ENCODE data around the gene ARVCF.

Gene ARVCF

DNA sequence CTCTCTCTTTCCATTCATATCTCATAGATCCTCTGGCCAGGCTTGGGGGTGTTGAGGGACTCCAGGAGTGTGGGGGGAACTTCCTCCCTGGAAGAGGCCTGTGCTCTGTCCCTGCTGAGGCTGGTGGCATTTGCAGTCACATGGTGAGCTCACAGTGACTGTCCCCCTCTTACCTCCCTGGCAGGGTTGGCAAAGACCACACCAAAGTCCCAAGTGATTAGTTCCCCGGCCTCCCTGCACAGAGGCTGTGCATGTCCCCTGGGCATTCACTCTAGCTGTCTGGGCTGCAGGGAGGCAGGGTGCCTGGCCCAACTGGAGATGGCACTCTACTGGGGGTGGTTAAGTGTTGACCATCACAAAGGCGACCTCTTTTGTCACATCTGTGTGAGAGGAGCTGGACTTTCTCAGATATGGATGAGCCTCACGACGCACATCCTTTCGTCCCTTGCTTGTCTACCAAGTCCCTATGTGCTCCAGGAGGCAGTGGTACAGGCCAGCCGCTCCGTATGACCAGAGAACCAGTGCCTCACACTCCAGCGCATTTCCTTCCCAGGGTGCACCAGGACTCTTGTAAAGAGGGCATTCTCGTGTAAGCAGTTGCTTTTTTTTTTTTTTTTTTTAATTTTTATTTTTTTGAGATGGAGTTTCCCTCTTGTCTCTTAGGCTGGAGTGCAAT is 13.1 kb upstream of the ARVCF start:
- DNase-seq (ENCODE audit: low spot score), result no peak

GRCh38 chr22:20028855-20029549 is 12.4 kb upstream of the ARVCF start:
- no peak for DNase-seq (ENCODE audit: low spot score)

DNA sequence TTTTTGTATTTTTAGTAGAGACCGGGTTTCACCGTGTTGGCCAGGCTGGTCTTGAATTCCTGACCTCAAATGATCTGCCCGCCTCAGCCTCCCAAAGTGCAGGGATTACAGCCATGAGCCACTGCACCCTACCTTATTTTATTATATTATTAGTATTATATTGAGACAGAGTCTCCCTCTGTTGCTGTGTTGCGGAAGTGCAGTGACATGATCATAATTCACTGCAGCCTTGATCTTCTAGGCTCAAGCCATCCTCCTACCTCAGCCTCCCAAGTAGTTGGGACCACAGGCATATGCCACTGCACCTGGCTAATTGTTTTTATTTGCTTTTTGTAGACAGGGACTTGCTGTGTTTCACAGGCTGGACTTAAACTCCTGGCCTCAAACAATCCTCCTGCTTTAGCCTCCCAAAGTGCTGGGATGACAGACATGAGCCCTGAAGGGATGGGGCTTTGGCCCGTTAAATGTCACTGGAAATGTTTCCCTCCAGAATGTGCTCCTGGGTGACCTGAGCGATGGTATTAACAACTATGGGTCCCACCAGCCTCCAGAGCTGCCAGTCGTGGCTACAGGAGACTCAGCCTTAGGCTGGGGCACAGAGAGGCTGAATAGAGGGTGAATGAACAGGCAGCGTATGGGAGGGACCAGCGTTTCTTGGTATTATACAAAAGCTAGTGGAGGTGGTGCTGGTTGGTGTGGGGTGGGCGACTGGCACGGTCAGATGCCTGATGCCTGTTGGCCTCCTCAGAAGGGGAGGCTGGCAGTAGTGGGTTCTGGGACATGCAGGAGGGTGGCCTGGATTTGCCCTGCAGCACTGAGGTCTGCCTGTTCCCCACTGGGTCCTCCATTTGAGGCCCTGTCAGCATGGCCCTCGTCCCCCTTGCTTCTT is 11.6 kb upstream of the ARVCF start:
- DNase-seq (ENCODE audit: low spot score), result no peak

- DNase-seq (ENCODE audit: low spot score), result no peak
Measured at GRCh38 chr22:20026996-20027601, 10.5 kb upstream of the ARVCF start.

- no peak for DNase-seq (ENCODE audit: low spot score)
Measured at GRCh38 chr22:20026204-20026908, 9.7 kb upstream of the ARVCF start.

DNA sequence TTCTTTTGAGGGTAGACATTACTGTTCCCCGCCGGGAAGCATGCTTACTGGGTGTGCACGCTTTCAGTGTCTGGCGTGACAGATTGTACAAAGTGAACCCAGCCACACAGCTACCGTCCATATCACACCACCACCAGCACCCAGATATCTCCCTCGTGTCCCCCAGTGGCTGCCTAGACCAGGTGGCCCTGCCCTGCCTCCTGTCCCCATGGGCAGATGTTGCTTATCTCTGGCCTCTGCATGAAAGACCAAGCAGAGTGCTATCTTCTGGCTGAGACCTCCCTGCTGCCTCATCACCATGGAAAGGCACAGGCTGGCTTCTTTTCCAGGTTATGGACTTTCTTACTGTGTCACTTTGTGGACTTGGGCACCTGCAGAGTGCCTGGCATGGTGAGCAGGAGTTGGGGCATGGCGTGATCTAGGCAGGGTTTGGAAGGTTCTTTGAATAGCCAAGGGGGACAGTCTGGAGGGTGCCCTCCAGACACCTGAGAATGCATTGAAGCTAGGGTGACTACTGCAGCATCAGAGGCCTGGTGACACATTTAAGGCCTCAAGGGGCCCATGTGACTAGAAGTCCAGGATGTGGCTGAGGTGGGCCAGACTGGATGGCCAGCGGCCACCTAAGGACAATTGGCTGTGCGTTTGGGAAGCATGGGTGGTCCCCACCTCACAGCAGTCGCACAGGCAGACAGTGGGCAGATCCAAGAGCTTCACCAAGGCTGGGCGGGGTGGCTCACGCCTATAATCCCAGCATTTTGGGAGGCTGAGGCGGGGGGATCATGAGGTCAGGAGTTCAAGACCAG is 9.0 kb upstream of the ARVCF start:
- DNase-seq (ENCODE audit: low spot score), result no peak

- no peak for DNase-seq (ENCODE audit: low spot score)
Measured at GRCh38 chr22:20024650-20025397, 8.2 kb upstream of the ARVCF start.

DNA sequence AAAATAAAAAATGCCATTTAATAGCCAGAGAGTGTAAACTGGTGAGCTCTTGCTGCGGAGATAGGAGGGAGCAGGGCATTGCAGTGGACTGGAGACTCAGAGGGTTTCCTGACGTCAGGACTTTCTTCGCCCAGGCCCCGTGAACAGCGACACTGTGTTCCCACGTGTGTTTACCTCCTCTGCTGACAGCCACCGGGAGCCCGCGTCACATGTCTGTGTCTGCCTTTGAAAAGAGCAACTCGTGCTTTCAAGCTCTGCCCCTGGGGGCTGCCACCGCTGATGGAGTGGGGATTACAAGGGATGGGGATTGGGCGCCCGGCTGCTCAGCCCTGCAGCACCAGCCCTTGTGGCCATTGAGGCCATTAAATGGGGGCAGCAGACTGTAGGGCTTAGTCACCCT is 7.6 kb upstream of the ARVCF start:
- no peak for DNase-seq (ENCODE audit: low spot score)

GRCh38 chr22:20022978-20023613 is 6.5 kb upstream of the ARVCF start:
- DNase-seq (ENCODE audit: low spot score), result no peak

- no peak for DNase-seq (ENCODE audit: low spot score)
Measured at GRCh38 chr22:20022231-20022977, 5.8 kb upstream of the ARVCF start.

GRCh38 chr22:20021196-20022181 is 4.9 kb upstream of the ARVCF start:
- no peak for DNase-seq (ENCODE audit: low spot score)

GRCh38 chr22:20020533-20021195 is 4.0 kb upstream of the ARVCF start, which contains the start of gene TANGO2:
TANGO2 (plus strand) TSS chr22:20021110; CDS start chr22:20036799, 15,689 bp downstream.
- peak; percentile 95 for DNase-seq (ENCODE audit: low spot score)

DNA sequence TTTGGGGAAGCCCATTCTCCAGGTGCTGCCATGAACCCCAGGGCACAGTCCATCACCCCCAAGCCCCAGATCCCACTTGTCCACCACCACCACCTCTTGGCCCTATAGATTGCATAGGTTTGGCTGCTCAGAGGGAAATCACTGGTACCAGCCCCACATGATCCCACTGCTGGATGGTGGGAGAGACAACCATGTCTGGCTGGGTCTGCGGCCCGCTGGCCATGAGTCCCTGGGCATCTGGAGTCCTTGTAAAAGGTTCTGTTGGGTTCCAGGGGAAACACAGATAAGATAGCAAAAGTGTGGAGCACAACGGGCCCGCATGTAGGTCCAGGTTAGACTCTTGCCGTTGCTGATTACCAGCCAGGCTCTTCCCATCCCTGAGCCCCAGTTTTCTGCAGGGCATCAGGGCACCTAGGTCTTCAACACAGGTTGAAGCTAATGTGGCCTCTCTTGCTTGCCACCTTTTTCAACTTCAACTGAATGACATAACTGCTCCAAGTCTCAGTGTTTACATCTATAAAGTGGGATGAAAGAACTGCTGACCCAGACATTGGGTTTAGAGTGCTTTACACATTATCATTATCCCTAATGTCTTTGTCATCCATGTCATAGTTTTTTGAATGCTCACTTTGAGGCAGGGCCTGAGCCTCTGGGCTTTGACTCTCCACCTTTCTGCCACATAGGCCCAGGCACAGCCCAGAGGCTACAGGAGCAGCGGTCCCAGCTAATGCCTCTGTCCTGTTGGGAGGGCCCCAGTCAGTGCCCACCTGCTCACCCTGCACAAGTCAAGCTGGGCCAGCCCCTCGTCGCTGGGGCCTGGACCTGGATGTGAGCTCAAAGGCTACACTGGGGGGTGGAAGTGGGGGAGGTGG is 3.3 kb upstream of the ARVCF start:
- no peak for DNase-seq (ENCODE audit: low spot score)

DNA sequence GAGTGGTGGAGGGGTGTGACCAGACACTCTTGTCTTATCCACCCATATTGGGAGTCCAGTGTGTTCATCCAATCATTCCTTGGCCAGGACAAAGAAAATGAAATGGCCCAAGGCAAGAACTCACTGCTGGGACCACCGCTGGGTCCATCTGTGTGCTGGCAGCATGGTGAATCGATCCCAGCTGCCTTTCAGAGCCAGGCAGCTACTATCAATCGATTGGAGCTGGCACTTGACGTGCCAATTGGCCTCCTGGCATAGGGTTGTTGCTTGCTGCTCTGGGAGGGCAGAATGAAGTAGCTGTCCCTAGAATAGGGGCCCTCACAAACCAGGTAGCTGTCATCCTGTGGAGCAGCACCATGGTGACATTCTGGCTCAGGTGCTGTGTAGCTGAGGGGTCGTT is 1.4 kb upstream of the ARVCF start:
- DNase-seq (ENCODE audit: low spot score), result no peak

DNA sequence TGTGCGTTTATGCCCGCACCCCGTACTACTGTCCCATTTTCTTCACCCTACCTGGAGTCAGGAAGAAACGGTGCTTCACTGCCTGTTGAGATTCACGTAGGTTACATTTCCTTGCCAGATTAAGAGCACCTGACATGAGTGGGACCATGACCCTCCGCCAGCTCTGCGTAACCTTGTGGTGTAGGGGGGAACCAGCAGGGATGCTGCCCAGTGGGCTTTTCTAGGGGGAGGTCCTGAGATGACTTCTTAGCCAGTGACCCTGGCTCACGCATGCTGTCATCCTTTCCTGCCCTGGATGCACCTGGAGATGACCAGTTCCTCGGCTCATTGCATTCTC is 967 bp upstream of the ARVCF start:
- no peak for DNase-seq (ENCODE audit: low spot score)

Measured in ecto neural progenitor cell (in vitro differentiated cells).